GM18505 (cell line): ENCODE measurements around the gene SCN2A.
A peak's percentile ranks its signal among the peaks of the same experiment; 100 is the strongest.
"Not testable (repeated sequence)": the region's sequence is repeated elsewhere in the genome, so short reads cannot be mapped to it uniquely, and the experiment has no call there.

Experiments used
- ATAC-seq: cut with Tn5 transposase; IDR thresholded peaks from one replicate; pipeline ENCODE4 v1.9.1; 2021; ENCODE audit not compliant: unreplicated experiment
- POLR2A ChIP-seq: IDR thresholded peaks from 4 replicates; pipeline ENCODE4 v1.6.1; 2011; ENCODE audit warnings: borderline replicate concordance; ENCODE audit not compliant: insufficient read depth, insufficient read length; ENCODE audit errors: extremely low read depth

The SCN2A gene

DNA sequence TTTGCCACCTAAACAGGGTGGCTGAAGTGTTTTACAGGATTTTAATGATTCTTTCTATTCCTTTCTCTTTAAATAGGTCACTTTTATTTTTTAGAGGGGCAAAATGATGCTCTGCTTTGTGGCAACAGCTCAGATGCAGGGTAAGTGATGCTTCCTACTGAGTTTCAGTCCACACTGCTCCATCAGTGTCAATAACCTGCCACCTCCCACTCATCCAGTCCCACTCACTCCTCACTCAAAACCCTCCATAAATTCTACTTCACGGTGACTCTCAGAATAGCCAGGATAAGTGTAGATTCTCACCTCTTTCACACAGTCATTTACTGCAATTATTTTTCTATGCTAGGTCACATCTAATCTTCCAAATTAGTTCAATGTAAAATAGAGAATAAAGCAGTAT is 72.7 kb downstream of the SCN2A start:
- no peak for ATAC-seq

GRCh38 chr2:165312999-165313398 is 73.8 kb downstream of the SCN2A start:
- no peak for ATAC-seq
- TF ChIP-seq POLR2A = no peak

More for the DNA sequence above, 72.7 kb downstream of the SCN2A start:
- no peak for TF ChIP-seq POLR2A

DNA sequence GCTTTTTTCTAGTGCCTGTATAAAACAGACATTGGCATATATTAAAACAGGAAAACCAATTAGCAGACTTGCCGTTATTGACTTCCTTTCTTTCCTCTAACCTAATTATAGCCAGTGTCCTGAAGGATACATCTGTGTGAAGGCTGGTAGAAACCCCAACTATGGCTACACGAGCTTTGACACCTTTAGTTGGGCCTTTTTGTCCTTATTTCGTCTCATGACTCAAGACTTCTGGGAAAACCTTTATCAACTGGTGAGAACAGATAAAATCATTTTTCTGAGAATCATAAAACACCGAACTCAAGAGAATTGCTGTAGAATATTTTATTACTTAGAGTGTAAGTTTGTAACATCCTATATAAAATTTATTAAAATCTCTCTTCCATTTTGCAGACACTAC is 74.3 kb downstream of the SCN2A start:
- TF ChIP-seq POLR2A = no peak
- no peak for ATAC-seq

GRCh38 chr2:165328272-165328671 is 89.1 kb downstream of the SCN2A start:
- ATAC-seq = no peak
- no peak for TF ChIP-seq POLR2A

DNA sequence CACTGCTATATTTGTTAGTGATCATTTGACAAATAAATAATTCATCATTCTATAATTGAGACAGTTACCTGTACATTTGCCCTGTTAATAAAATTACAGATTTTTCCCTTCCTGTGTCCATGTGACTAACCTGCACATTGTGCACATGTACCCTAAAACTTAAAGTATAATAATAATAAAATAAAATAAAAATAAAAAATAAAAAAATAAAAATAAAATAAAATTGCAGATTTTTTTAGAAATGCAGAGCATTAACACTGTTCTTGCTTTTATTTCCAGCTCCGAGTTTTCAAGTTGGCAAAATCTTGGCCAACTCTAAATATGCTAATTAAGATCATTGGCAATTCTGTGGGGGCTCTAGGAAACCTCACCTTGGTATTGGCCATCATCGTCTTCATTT is 105.1 kb downstream of the SCN2A start:
- not testable (repeated sequence) for ATAC-seq

DNA sequence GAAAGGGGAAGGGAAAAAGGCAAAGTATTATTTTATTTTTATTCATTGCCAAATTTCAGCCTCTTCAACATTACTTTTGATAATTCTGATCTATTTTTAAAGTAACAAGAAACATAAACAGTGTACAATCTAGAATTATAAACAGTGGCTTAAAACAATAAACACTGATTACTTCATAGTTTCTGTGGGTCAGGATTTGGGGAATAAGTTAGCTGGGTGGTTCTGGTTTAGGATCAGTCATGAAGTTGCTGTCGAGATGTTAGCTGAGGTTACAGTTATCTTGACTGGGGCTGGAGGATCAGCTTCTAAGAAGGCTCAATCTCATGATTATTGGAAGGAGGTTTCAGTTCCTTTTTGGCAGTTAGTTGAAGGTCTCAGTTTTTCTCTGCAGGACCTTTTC is 109.2 kb downstream of the SCN2A start:
- TF ChIP-seq POLR2A = no peak
- ATAC-seq = no peak

DNA sequence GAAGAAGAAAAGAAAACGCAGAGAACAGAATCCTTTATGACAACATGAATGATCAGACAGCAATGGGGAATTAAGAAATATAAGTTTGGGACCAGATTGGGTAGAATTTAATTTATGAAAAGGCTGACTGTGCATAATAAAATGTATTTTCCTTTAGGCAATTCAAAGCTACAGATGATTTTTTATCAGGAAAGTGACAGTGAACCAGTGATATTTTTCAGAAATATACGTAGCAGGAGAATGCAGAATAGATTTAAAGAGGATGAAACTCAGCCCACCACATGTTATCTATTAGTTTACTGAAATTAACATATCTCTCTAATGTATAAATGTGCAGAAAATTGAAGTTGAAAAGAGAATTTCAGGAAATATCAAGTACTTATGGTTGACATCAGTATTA is 110.0 kb downstream of the SCN2A start:
- ATAC-seq = no peak
- no peak for TF ChIP-seq POLR2A

DNA sequence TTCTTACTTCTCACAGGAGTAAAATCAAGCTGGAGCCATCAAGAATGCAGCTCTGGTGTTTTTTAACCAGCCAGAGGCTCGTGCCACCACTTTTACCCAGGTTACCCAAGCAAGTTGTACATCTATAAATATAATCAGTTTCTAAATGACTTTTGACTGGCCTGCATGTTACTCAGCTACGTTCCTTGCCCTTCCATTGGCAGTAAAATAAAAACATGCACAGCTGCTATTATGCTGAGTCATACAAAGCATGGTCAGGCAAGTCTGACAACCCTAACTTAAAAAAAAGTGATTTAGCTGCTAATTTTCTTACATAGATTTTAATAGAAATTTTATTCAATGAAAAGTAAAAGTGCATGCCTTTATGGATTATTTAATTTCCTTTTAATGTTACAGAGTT is 118.5 kb downstream of the SCN2A start:
- peak; percentile 97 for ATAC-seq

GRCh38 chr2:165361514-165361913 is 122.3 kb downstream of the SCN2A start:
- TF ChIP-seq POLR2A = no peak
- ATAC-seq = no peak

More for the DNA sequence above, 118.5 kb downstream of the SCN2A start:
- TF ChIP-seq POLR2A = no peak

DNA sequence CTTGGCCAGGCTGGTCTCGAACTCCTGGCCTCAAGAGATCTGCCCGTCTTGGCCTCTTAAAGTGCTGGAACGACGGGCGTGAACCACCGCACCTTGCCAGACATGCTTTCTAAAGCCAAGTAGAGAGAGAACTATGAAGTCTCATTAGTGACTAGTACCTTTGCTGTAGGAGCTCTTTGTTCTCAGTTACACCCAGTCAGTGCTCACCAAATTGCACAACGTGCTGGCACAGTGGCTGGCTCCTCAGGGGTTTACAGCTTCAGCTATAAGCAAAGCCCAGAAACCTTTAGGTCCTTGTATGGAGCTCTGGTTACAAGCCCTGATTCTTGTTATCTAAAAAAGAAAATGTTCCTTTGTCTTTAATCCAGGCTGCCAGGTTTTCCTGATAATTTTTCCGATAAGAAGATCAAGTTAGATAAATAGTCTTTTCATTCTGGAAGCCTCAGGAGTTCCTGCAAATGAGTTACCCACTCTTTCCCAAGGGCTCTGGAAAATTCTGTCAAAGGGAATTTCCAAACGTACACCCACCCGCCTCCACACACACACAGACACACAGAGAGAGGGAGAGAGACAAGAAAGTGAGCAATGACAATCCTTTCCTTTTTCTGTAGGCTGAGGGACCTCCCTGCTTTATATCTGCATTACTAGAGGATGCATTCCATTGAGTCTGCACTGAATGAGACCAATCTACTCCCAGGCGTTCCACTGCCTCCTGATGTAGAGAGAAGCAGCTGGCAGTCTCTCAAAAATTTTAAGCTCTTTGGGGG is 130.1 kb downstream of the SCN2A start:
- ATAC-seq = no peak
- TF ChIP-seq POLR2A = no peak

GRCh38 chr2:165369898-165370296 is 130.7 kb downstream of the SCN2A start:
- ATAC-seq = no peak
- no peak for TF ChIP-seq POLR2A

DNA sequence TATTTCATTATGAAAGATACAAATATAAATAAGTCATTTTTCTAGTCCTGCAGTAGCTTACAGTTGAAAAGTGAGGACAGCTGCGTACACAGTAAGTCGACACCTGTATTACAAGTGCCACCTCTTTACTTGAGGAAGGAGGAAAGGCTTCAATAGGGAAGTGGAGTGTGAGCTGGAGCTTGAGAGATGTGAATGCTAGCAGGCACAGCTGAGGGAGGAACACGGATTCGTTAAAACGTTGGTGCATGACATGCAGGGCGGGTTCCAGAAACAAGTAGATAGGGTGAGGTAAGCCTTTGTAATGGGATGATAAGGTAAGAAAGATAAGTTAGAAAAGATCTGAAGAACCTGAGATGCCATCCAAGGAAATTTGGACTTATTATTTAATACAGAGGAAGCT is 132.1 kb downstream of the SCN2A start:
- no peak for TF ChIP-seq POLR2A

GRCh38 chr2:165373278-165374010 is 134.2 kb downstream of the SCN2A start:
- no peak for ATAC-seq
- no peak for TF ChIP-seq POLR2A

More for the DNA sequence above, 132.1 kb downstream of the SCN2A start:
- no peak for ATAC-seq

DNA sequence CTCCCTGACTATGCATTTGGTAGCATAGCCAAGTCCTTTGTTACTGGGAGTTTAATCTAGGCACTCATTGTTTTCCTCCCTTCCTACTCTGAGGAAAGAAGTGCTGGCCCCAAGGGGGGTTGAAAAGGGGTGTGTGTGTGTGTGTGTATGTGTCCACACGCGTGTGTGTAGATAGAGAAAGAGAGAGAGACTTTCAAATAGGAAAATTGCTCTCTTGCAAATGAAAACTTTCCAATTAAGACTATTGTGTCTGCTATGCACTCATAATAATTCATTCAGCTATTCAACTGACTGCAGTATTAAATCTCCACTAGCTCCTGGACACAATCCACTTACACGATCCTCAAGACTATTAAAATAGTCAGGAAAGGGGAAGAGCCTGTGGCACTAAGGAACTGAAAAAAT is 137.4 kb downstream of the SCN2A start:
- ATAC-seq = no peak

More for the DNA sequence above, 137.4 kb downstream of the SCN2A start:
- no peak for TF ChIP-seq POLR2A
